K562 (cell line): ENCODE measurements around the gene GAL3ST2. TPM values are rescaled to one million over a fixed set of nuclear protein-coding genes. Genes with fewer than 3 reads are reported as not detected.

Source experiments
- ATAC-seq: fragments of 200-7000 bp; cut with Tn5 transposase; 3 replicates; pipeline ENCODE4 v1.9.1; 2020; ENCODE audit warnings: moderate library complexity
- BruUV-seq: library from RNA; stranded (reverse); fragments of 400-500 nt; replicated peaks from 2 replicates; lab custom pipeline; 2021; lab: Mats Ljungman, UMichigan
- CTCF ChIA-PET: fragments of 300-600 bp; formaldehyde crosslinking; extraction: SDS; loops from one replicate; lab custom pipeline; 2021; ENCODE audit warnings: low intra/inter-chr PET ratio; lab: Yijun Ruan, JAX
- POLR2A ChIA-PET: fragments of 300-600, 350-650 bp; sonication (Branson Sonifier 250); formaldehyde crosslinking; extraction: SDS; loops from one replicate; lab custom pipeline; 2021; ENCODE audit warnings: antibody characterized with exemption, inconsistent platforms; lab: Yijun Ruan, JAX
- DNase-seq, 4 experiments: peaks; one replicate each; pipeline versions ENCODE4 v3.0.0 to v3.0.0-alpha.2; 2011 to 2018; ENCODE audit warnings: low spot score in 3 of 4, mixed read lengths in 3 of 4; ENCODE audit errors: extremely low read depth in 1 of 4
- FAIRE-seq: peaks from 2 replicates; lab custom pipeline; 2011; peaks lifted over from hg19 to GRCh38; lab: Jason Lieb, UNC
- H2AFZ ChIP-seq: 2 replicates; pipeline ENCODE4 v1.6.0; 2011; ENCODE audit warnings: low read depth, low read length, control low read depth, inconsistent platforms
- H3K27ac ChIP-seq: fragments of 200-600 bp; 3 replicates; pipeline ENCODE4 v1.8.0; 2011; ENCODE audit warnings: low read depth, mild to moderate bottlenecking, control low read depth, inconsistent platforms, low read length, moderate library complexity, mixed read lengths; ENCODE audit errors: extremely low read depth
- H3K27me3 ChIP-seq, 2 experiments: fragments of 300-600 bp in 1 of 2; 2 replicates in 1 of 2; 3 replicates in 1 of 2; pipeline versions ENCODE4 v1.6.0 to v1.8.0; 2011; ENCODE audit warnings: inconsistent platforms in 2 of 2, low read length in 2 of 2, mild to moderate bottlenecking in 1 of 2, mixed read lengths in 1 of 2, moderate library complexity in 1 of 2; ENCODE audit not compliant: control insufficient read depth in 2 of 2, insufficient read depth in 2 of 2
- H3K36me3 ChIP-seq: fragments of 300-600 bp; 3 replicates; pipeline ENCODE4 v1.8.0; 2011; ENCODE audit warnings: mild to moderate bottlenecking, low read length, inconsistent platforms; ENCODE audit not compliant: control insufficient read depth, insufficient read depth
- H3K4me1 ChIP-seq, 2 experiments: fragments of 200-600 bp in 1 of 2; replicated peaks in 1 of 2; 2 replicates in 1 of 2; 3 replicates in 1 of 2; pipeline versions ENCODE4 v1.5.1 to v1.8.0; 2011; ENCODE audit warnings: inconsistent platforms in 2 of 2, low read length in 2 of 2, mild to moderate bottlenecking in 1 of 2, mixed read lengths in 1 of 2, moderate library complexity in 1 of 2; ENCODE audit not compliant: control insufficient read depth in 2 of 2, insufficient read depth in 2 of 2
- H3K4me2 ChIP-seq: 2 replicates; pipeline ENCODE4 v1.6.1; 2011; ENCODE audit warnings: low read length, control low read depth, inconsistent platforms, mixed read lengths; ENCODE audit not compliant: insufficient read depth
- H3K4me3 ChIP-seq: fragments of 200-600 bp; sonication (generic), shearing (Covaris generic); 2 replicates; pipeline ENCODE4 v1.5.1; 2016; ENCODE audit warnings: control low read depth, inconsistent platforms
- H3K79me2 ChIP-seq: fragments of 200-600 bp; 3 replicates; pipeline ENCODE4 v1.8.0; 2011; ENCODE audit warnings: low read length, inconsistent platforms; ENCODE audit not compliant: control insufficient read depth, insufficient read depth
- H3K9ac ChIP-seq, 2 experiments: 2 replicates each; pipeline versions ENCODE4 v1.6.0 to v1.6.1; 2011; ENCODE audit warnings: low read depth in 2 of 2, low read length in 2 of 2, control low read depth in 1 of 2, inconsistent platforms in 1 of 2, mild to moderate bottlenecking in 1 of 2, mixed read lengths in 1 of 2; ENCODE audit not compliant: insufficient read depth in 1 of 2
- H3K9me1 ChIP-seq: one replicate; pipeline ENCODE4 v1.6.0; 2011; ENCODE audit warnings: inconsistent platforms, mild to moderate bottlenecking, low read length, moderate library complexity; ENCODE audit not compliant: control insufficient read depth, insufficient read depth
- H3K9me3 ChIP-seq: replicated peaks from 2 replicates; pipeline ENCODE4 v1.5.1; 2011; ENCODE audit warnings: low read depth, low read length, inconsistent platforms; ENCODE audit not compliant: control insufficient read depth, insufficient read depth
- H4K20me1 ChIP-seq: replicated peaks from 2 replicates; pipeline ENCODE4 v1.6.1; 2011; ENCODE audit warnings: low read length, inconsistent platforms, mixed read lengths; ENCODE audit not compliant: control insufficient read depth, insufficient read depth
- BMI1 ChIP-seq: fragments of 150-350 bp; IDR thresholded peaks from 2 replicates; pipeline ENCODE4 v1.6.1; 2014; ENCODE audit warnings: low read length
- CREB3 ChIP-seq: fragments of 450-650 bp; conservative IDR thresholded peaks from 2 replicates; pipeline ENCODE4 v1.6.1; 2016; ENCODE audit warnings: missing genetic modification characterization, low read depth, mild to moderate bottlenecking, missing compliant biosample characterization, moderate library complexity
- CSDE1 ChIP-seq, 2 experiments: fragments of 450-650 bp; IDR thresholded peaks; 2 replicates each; pipeline ENCODE4 v1.6.1; 2016; ENCODE audit warnings: mild to moderate bottlenecking in 1 of 2
- EWSR1 ChIP-seq: fragments of 450-650 bp; IDR thresholded peaks from 2 replicates; pipeline ENCODE4 v1.6.1; 2018; ENCODE audit warnings: borderline replicate concordance, mild to moderate bottlenecking, low read depth, moderate library complexity; ENCODE audit not compliant: partially characterized antibody
- HDAC3 ChIP-seq: fragments of 450-650 bp; IDR thresholded peaks from 2 replicates; pipeline ENCODE4 v1.6.1; 2018; ENCODE audit warnings: borderline replicate concordance, mild to moderate bottlenecking, moderate library complexity; ENCODE audit not compliant: partially characterized antibody
- HMG20B ChIP-seq: fragments of 250-450 bp; sonication (Bioruptor Pico); IDR thresholded peaks from 2 replicates; pipeline ENCODE4 v1.5.0; 2021; ENCODE audit warnings: mild to moderate bottlenecking
- IRF2 ChIP-seq: sonication (generic); formaldehyde crosslinking; IDR thresholded peaks from 2 replicates; pipeline ENCODE4 v1.8.1; 2022; ENCODE audit warnings: mild to moderate bottlenecking, missing genetic modification reagents
- KDM5B ChIP-seq: fragments of 200-600 bp; sonication (generic); IDR thresholded peaks from 2 replicates; pipeline ENCODE4 v1.6.1; 2012; ENCODE audit warnings: low read depth, mild to moderate bottlenecking, moderate library complexity, low read length, control low read depth, inconsistent platforms; ENCODE audit not compliant: insufficient replicate concordance
- OTX1 ChIP-seq: fragments of 450-650 bp; formaldehyde crosslinking; IDR thresholded peaks from 2 replicates; pipeline ENCODE4 v1.4.0; 2022; ENCODE audit warnings: mild to moderate bottlenecking
- PBX2 ChIP-seq, 2 experiments: IDR thresholded peaks in 1 of 2; conservative IDR thresholded peaks in 1 of 2; 2 replicates each; pipeline ENCODE4 v1.6.1; 2016; ENCODE audit warnings: low read depth in 2 of 2, mild to moderate bottlenecking in 1 of 2, missing compliant biosample characterization in 1 of 2, missing genetic modification characterization in 1 of 2, moderate library complexity in 1 of 2
- RBM25 ChIP-seq: fragments of 200-400 bp; formaldehyde crosslinking; IDR thresholded peaks from 2 replicates; pipeline ENCODE4 v1.6.1; 2018; ENCODE audit warnings: low read length, low read depth, moderate library complexity; ENCODE audit not compliant: severe bottlenecking
- TAL1 ChIP-seq: fragments of 450-650 bp; IDR thresholded peaks from 2 replicates; pipeline ENCODE4 v1.6.1; 2016; ENCODE audit warnings: mild to moderate bottlenecking
- ZKSCAN8 ChIP-seq: fragments of 200-800 bp; sonication (Bioruptor generic); IDR thresholded peaks from 2 replicates; pipeline ENCODE4 v1.6.1; 2016; ENCODE audit warnings: missing genetic modification characterization, missing compliant biosample characterization
- ZNF263 ChIP-seq: sonication (generic); formaldehyde crosslinking; IDR thresholded peaks from 2 replicates; pipeline ENCODE4 v1.8.0; 2022; ENCODE audit warnings: mild to moderate bottlenecking, missing genetic modification reagents, borderline replicate concordance
- ZNF445 ChIP-seq: fragments of 250-450 bp; sonication (Bioruptor Pico); IDR thresholded peaks from 2 replicates; pipeline ENCODE4 v1.4.0; 2020; ENCODE audit warnings: low read depth, mild to moderate bottlenecking, moderate library complexity
- WGBS: fragments of 100-300 bp; shearing (Covaris generic); methylation state at CpG from one replicate; pipeline ENCODE4 v1.1.6; 2016; ENCODE audit warnings: low coverage, mixed read lengths; ENCODE audit not compliant: insufficient coverage; ENCODE audit errors: missing lambda C conversion rate; 5-methylcytosine and 5-hydroxymethylcytosine counted together
- in situ Hi-C: fragments of 300-500 bp; cut with MboI; formaldehyde crosslinking; loops from 4 replicates; pipeline ENCODE4 v1.15.0; 2018; ENCODE audit warnings: inconsistent platforms, mixed read lengths
- intact Hi-C: fragments of 100-400 bp; cut with micrococcal nuclease; formaldehyde crosslinking; loops from 2 replicates; pipeline ENCODE4 v1.14.2; 2022
- polyA plus RNA-seq, 8 experiments: library from polyadenylated mRNA; depleted of rRNA in 4 of 8; stranded (reverse) in 5 of 8; unstranded in 3 of 8; fragments of >200 nt; fragmentation: Nextera tagmentation in 2 of 8; fragmentation: Illumina TruSeq in 1 of 8; extraction: Ambion mirVana in 2 of 8; extraction: Trizol in 1 of 8; gene quantifications; 2 replicates each; pipeline versions ENCODE4 v1.2.1 to v1.2.3, GENCODE V29; 2011 to 2014; ENCODE audit warnings: inconsistent platforms in 1 of 8, missing spikeins in 1 of 8
- total RNA-seq, 7 experiments: library from RNA; depleted of rRNA in 6 of 7; stranded (reverse); fragments of >200 nt in 6 of 7; fragmentation: Illumina TruSeq in 2 of 7; extraction: Trizol in 2 of 7; gene quantifications; 2 replicates each; pipeline versions ENCODE4 v1.2.1 to v1.2.3, GENCODE V29; 2011 to 2021; ENCODE audit warnings: low replicate concordance in 1 of 7

The GAL3ST2 gene
- total and polyA plus RNA-seq, 9 of the 15 experiments (the other 6 are each of a cell fraction or from before 2014, with no cell fraction given), result 0.42 TPM; not detected in 8

GRCh38 chr2:241755166-241755565, 21.5 kb upstream of the GAL3ST2 start (continued):
- TF ChIP-seq RBM25 (no peak), BMI1 (no peak)

GRCh38 chr2:241755777-241756176, 20.8 kb upstream of the GAL3ST2 start:
- H4K20me1 ChIP-seq, result no peaks in the 10 kb centered on the region
- CTCF ChIA-PET, result no interaction called here
- H3K9ac ChIP-seq, result no peak overlapping the region
- FAIRE-seq (no peak), DNase-seq (no peak)
- WGBS, result 96% methylated on average over 8 of the region's 27 CpGs
- no peak overlapping the region for H3K4me2 ChIP-seq
- H3K27me3 ChIP-seq, result no peaks in the 10 kb centered on the region
- H3K36me3 ChIP-seq, result peaks cover 63% of the 10 kb centered on the region; the same call in 2 of the 3 replicates
- H3K4me3 ChIP-seq, result no peak overlapping the region
- in situ Hi-C loops (no loop called here), intact Hi-C loops (no loop called here)
- no peaks in the 10 kb centered on the region for H3K79me2 ChIP-seq
- H2AFZ ChIP-seq, result no peak overlapping the region
- no peak overlapping the region for H3K27ac ChIP-seq
- POLR2A ChIA-PET, result no interaction called here
- BruUV-seq, result no TSS peak
- no peaks in the 10 kb centered on the region; a peak in 1 of 5 replicates for H3K4me1 ChIP-seq
- no peaks in the 10 kb centered on the region for H3K9me1 ChIP-seq
- no peaks in the 10 kb centered on the region for H3K9me3 ChIP-seq
- TF ChIP-seq EWSR1 (no peak), CREB3 (tag) (no peak), HMG20B (CRISPR knock-in tag) (no peak), PBX2 (CRISPR knock-in tag; IDR thresholded peaks at IDR 0.05; ENCODE audit: low read depth) (no peak), PBX2 (tag; conservative IDR thresholded peaks at IDR 0.05; ENCODE audit: low read depth) (no peak), ZNF445 (CRISPR knock-in tag) (no peak), ZNF263 (no peak), IRF2 (CRISPR knock-in tag) (no peak), TAL1 (no peak), HDAC3 (no peak), KDM5B (no peak), OTX1 (CRISPR knock-in tag) (no peak), ZKSCAN8 (CRISPR knock-in tag) (no peak), CSDE1 (IDR thresholded peaks at IDR 0.05) (no peak)
- TF ChIP-seq, all 486 proteins: peak for 0
- no peak for ATAC-seq
